GM13977 (cell line): ENCODE results near the gene USHBP1.
A peak's percentile ranks its signal among the peaks of the same experiment; 100 is the strongest.

Experiments used
- DNase-seq: peaks from one replicate; pipeline ENCODE4 v3.0.0; 2012; ENCODE audit warnings: low spot score
- CTCF ChIP-seq: IDR thresholded peaks from 2 replicates; pipeline ENCODE4 v1.5.1; 2012; ENCODE audit warnings: mild to moderate bottlenecking, control low read depth; ENCODE audit not compliant: insufficient read depth; ENCODE audit errors: extremely low read depth, missing control alignments
- in situ Hi-C: fragments of 300-500 bp; cut with MboI; formaldehyde crosslinking; loops from one replicate; pipeline ENCODE4 v1.12.0; 2022; ENCODE audit warnings: low sequenced_read_pairs, low pct_unique_long_range_greater_than_20kb, mixed read lengths, inconsistent platforms; ENCODE audit not compliant: unreplicated experiment

The USHBP1 gene

GRCh38 chr19:17307876-17308377, 43.4 kb upstream of the USHBP1 start:
- DNase-seq = no peak
- in situ Hi-C loops = no loop called here

GRCh38 chr19:17306285-17306714, 41.8 kb upstream of the USHBP1 start:
- in situ Hi-C loops = no loop called here
- no peak for DNase-seq
- no peak for TF ChIP-seq CTCF

More at GRCh38 chr19:17307876-17308377, 43.4 kb upstream of the USHBP1 start:
- no peak for TF ChIP-seq CTCF

- DNase-seq = peak; percentile 93
- peak; percentile 72 for TF ChIP-seq CTCF
- in situ Hi-C loops = no loop called here
These were observed 41.2 kb upstream of the USHBP1 start, which contains the start of gene MRPL34 for GRCh38 chr19:17305517-17306284. Gene MRPL34 (plus strand): TSS chr19:17305872. CDS start chr19:17305893, 21 bp downstream.

- in situ Hi-C loops = no loop called here
- TF ChIP-seq CTCF = no peak
- DNase-seq = no peak
These were observed 40.6 kb upstream of the USHBP1 start for GRCh38 chr19:17305216-17305516.

- TF ChIP-seq CTCF = no peak
- DNase-seq = no peak
- in situ Hi-C loops = no loop called here
These were observed 40.1 kb upstream of the USHBP1 start for GRCh38 chr19:17304386-17305215.

- TF ChIP-seq CTCF = no peak
- DNase-seq = no peak
- in situ Hi-C loops = no loop called here
These were observed 39.4 kb upstream of the USHBP1 start for GRCh38 chr19:17303940-17304267.
